HFFc6 (cell line): ENCODE measurements around the gene MKS1. TPM values are rescaled to one million over a fixed set of nuclear protein-coding genes. Genes with fewer than 3 reads are reported as not detected.

Experiments used
- DNase-seq: peaks from one replicate; pipeline ENCODE4 v3.0.0-alpha.2; 2018
- H3K27ac Mint-ChIP-seq: 2 replicates; pipeline ENCODE4 v1.8.0; 2020; ENCODE audit warnings: mild to moderate bottlenecking, mixed read lengths
- H3K27me3 Mint-ChIP-seq: 2 replicates; pipeline ENCODE4 v1.8.0; 2021; ENCODE audit warnings: mild to moderate bottlenecking, moderate library complexity, mixed read lengths; ENCODE audit not compliant: insufficient read depth
- H3K36me3 Mint-ChIP-seq: 2 replicates; pipeline ENCODE4 v1.8.0; 2021; ENCODE audit warnings: low read depth, mixed read lengths
- H3K4me1 Mint-ChIP-seq: 2 replicates; pipeline ENCODE4 v1.8.0; 2020; ENCODE audit warnings: low read depth, mixed read lengths
- H3K4me3 Mint-ChIP-seq: 2 replicates; pipeline ENCODE4 v1.8.0; 2020; ENCODE audit warnings: mild to moderate bottlenecking, moderate library complexity, mixed read lengths
- H3K9me3 Mint-ChIP-seq: 2 replicates; pipeline ENCODE4 v1.8.0; 2020; ENCODE audit warnings: mild to moderate bottlenecking, mixed read lengths
- CTCF ChIP-seq: fragments of 200-600 bp; sonication (generic); IDR thresholded peaks from 2 replicates; pipeline ENCODE4 v1.5.0; 2021; ENCODE audit warnings: antibody characterized with exemption, mild to moderate bottlenecking
- total RNA-seq, 6 experiments: library from RNA; stranded (reverse); fragmentation: NEBNext Ultra II Directional; extraction: Animal tissue kit (Norgen Biotek cat#: 25700); gene quantifications; 2 replicates in 1 of 6; 3 replicates in 5 of 6; pipeline ENCODE4 v1.2.3, GENCODE V29; 2021

The MKS1 gene
- total RNA-seq, 6 experiments from 2014 or later: 8.3 to 10.4 (median 8.9) TPM

GRCh38 chr17:58265271-58265670 lies 46.2 kb upstream of the MKS1 start:
- peaks cover 37% of the 10 kb centered on the region for H3K27me3 Mint-ChIP-seq
- H3K4me3 Mint-ChIP-seq: no peak overlapping the region
- H3K27ac Mint-ChIP-seq: no peak overlapping the region
- H3K4me1 Mint-ChIP-seq: no peaks in the 10 kb centered on the region
- no peaks in the 10 kb centered on the region for H3K9me3 Mint-ChIP-seq
- no peak for TF ChIP-seq CTCF
- H3K36me3 Mint-ChIP-seq: no peaks in the 10 kb centered on the region
- DNase-seq: no peak

DNA sequence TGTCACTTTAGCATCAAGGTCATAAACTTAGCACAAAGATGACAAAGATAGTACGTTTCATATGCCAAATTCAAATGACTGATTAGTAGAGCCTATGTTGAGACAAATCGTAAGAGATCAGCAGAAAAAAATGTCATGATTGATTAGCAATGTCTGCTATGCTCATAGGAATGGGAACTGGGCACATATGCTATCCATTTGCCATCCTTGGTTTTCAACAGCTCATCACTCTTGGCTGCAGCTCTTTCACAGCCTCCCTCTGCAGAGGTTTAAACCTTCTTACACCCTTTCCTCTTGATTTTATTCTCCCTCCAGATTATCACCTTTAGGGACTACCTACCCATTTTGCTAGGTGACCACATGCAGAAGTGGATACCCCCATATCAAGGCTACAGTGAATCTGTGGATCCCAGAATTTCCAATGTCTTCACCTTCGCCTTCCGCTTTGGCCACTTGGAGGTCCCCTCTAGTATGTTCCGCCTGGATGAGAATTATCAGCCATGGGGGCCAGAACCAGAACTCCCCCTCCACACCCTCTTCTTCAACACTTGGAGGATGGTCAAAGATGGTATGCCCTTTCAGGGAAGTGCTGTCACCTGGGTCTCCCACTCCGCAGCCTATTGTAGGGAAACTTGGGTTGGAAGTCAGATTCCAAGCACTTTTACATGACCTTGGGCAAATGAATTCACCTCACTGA lies 45.5 kb upstream of the MKS1 start:
- Mint-ChIP-seq H3K27me3 (peaks cover 34% of the 10 kb centered on the region), H3K36me3 (no peaks in the 10 kb centered on the region), H3K9me3 (no peaks in the 10 kb centered on the region), H3K27ac (no peak overlapping the region), H3K4me1 (no peaks in the 10 kb centered on the region), H3K4me3 (no peak overlapping the region)
- TF ChIP-seq CTCF: no peak
- DNase-seq: no peak

DNA sequence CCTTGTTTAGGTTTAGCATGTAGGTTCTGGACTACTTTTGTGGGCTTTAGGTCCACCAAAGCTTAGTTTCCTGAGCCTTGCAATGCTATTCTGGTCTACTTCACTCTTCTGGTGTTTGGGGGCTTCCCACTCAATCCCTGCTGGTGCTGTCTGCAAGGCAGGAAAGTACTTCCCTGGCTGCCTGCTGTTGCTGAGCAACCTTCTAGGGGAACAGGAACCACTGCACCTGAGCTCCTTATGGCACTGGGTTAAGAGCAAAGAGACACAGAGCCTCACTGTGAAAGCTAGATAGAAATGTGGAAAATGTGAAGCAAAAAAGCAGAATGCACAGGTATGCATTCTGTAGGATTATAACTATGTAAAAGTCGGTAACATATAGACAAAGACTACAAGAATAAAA lies 44.7 kb upstream of the MKS1 start:
- H3K27ac Mint-ChIP-seq: no peak overlapping the region
- no peak for DNase-seq
- peaks cover 36% of the 10 kb centered on the region for H3K27me3 Mint-ChIP-seq
- H3K36me3 Mint-ChIP-seq: no peaks in the 10 kb centered on the region
- TF ChIP-seq CTCF: no peak
- no peaks in the 10 kb centered on the region for H3K4me1 Mint-ChIP-seq
- H3K4me3 Mint-ChIP-seq: no peak overlapping the region
- no peaks in the 10 kb centered on the region for H3K9me3 Mint-ChIP-seq

GRCh38 chr17:58262149-58262548 lies 43.1 kb upstream of the MKS1 start:
- Mint-ChIP-seq H3K36me3 (no peaks in the 10 kb centered on the region), H3K27ac (no peak overlapping the region), H3K9me3 (no peaks in the 10 kb centered on the region), H3K27me3 (peaks cover 37% of the 10 kb centered on the region), H3K4me3 (no peak overlapping the region), H3K4me1 (no peaks in the 10 kb centered on the region)
- TF ChIP-seq CTCF: no peak
- DNase-seq: no peak

DNA sequence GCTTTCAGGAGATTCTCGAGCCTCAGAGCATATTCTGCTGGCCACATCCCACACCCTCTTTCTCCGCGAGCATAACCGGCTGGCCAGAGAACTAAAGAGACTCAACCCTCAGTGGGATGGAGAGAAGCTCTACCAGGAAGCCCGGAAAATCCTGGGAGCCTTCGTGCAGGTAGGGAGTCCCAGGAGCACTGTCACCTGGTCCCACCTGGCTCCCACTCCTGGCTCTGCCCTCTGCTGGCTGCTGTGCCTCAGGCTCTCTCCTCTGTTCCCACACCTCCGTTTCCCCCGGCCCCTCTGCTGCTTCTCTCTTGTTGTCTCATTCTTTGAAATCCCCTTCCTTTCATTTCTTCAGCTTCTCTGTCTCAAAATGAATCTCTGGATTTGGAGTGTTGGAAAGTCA lies 35.7 kb upstream of the MKS1 start:
- no peak for DNase-seq
- H3K4me1 Mint-ChIP-seq: no peaks in the 10 kb centered on the region
- TF ChIP-seq CTCF: no peak
- H3K9me3 Mint-ChIP-seq: no peaks in the 10 kb centered on the region
- H3K27ac Mint-ChIP-seq: no peak overlapping the region
- no peaks in the 10 kb centered on the region for H3K36me3 Mint-ChIP-seq
- no peak overlapping the region for H3K4me3 Mint-ChIP-seq
- H3K27me3 Mint-ChIP-seq: peaks cover 46% of the 10 kb centered on the region
